NCI-H2107 treated with DMSO at 0.1 percent for 48 hours (cell line): Measurements from ENCODE around the gene ROR2.

Source experiments
- DNase-seq: peaks from one replicate; lab custom pipeline; 2025; ENCODE audit not compliant: unreplicated experiment; lab: John Stamatoyannopoulos, UW

The ROR2 gene

DNA sequence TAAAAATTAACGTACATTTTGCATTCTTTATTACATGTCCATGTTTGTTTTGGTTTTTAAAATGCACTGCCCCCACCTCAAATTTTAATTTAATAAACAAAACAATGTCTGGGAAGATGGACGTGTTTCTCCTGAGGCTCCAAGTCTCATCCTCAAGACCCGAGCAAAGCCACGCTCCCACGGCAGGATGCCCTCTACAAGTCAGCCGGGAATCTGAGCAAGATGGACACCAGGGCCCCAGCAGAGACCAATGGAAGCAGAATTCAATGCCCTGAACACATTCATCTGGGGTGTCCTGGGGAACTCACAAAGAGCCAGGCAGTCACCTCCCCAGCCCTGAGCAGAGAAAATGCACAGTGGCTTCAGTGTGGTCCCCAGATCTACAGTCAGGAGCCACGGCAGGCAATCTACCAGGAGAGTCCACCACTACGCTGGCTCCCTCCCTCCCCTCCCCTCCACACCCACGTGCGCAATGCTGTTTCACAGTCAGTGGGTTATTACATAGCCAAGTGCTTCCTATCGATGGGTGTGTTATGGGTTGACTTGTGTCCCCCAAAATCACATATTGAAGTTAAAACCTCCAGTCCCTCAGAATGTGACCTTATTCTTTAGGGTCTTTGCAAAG, 129.8 kb downstream of the ROR2 start:
- DNase-seq: no peak

DNA sequence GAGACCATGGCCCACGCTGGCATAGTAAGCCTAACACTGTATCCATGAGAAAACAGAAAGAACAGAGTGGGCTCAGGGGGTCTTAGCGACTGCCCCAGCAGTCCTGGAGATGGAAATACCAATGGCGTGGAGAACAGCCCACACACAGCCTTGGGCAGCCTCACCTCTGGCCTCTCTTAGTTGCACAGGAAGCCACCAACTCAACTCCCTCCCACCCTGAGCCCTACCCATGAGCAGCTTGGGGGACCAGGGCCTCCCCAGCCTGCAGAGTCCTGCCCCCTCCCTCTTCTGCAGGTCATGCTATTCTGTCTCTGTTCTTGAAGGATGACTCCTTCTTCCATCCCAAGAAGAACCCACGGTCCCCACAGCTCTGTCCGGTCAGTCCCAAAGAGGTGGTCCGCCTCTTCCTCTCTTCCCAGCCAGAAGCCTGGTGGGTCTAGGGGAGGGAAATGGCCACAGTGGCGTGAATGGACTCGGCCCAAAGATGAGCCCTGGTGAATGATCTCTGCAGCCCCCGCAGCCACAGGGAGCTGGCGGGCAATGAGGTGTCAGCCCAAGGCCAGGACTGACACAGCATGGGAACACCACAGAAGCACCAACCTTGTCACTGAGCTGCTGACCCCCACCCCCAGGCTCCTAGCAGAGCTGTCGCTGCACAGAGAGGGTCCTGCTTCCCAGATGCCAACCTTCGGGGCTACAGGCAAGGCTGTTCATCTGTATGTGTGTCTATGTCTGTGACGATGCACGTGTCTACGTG, 131.2 kb downstream of the ROR2 start:
- DNase-seq: no peak

DNA sequence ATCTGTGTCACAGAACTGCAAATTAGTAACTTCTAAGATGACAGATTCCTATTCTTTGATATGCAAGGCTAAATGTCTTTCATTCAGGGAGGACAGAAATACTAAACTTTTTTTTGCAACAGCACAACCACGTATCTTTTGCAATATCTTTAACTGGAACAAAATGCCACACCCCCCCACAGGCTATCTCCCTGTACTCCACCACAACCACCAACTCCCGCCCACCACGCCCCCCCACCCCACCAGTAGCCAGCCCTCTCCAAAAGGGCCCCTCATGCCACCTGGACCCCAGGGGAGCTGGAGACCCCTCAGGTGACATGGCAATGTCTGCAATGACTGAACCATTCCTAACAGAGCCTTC, 131.8 kb downstream of the ROR2 start:
- no peak for DNase-seq

DNA sequence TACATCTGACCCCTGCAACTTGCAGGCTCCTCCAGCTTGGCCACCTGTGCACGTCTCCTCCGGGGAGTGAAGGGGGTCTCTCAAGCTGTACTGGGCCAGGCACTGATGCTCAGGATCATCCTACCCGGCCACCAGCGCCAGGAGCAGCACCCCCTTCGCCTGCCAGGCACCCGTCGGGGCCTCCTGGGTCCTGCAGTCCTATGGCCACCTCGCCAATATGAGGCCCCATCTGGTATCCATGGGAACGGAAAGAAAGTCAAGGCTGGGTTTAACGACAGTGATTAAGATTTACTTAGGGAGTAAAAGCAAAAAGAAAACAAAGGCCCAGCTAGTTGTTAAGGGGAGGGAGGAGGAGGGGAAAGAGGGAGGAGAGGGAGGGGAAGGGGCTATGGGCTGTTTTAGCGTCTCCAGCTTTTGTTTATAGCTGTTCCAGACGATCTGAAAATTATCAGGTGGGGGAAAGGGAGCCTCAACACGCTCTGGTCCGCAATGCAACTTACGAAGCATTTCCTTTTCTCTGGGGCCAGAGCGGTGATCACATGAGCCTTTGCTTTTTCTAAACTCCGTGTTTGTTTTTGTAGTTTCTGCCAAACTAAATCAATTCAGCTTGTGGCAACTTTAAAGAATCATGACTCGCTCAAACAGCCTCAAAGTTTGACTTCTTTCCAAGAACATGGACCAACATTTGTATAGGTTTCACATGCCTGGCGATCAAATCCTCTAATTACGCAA, 132.4 kb downstream of the ROR2 start:
- no peak for DNase-seq

DNA sequence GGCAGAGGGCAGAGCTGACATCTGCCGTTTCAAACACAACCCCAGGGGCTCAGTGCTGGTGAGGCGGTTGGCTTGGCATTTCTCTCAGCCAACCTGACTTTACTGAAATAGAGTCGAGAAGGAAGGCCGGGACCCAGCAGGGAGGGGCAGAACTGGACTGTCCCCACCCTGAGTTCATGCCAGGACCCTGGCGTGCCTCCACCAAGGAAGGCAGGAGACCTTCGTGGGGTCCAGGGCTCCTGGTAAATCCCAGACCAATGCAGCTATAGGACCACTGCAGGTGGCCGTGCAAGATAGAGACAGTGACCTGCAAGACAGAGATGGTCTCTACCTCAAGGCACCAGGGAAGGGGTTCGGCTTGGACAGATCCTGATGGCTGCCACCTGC, 132.9 kb downstream of the ROR2 start:
- no peak for DNase-seq

DNA sequence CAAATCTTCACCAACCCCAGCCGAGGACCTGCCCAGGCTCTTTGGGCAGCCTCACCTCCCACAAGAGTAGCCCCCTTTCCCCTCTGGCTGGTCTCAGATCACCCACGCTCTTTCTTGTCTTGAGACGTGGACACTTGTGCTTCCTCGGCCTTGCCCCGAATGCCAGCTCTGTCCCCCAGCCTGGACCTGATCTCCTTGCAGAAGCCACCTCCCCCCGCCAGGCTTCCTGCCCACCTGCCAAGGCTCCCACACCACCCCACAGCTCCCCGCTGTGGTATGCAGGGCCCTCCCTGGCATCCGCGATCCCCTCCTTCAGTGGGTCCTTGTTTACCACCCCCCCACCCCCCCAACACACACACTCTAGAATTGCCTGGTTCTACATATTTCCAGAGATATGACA, 133.7 kb downstream of the ROR2 start:
- no peak for DNase-seq

DNA sequence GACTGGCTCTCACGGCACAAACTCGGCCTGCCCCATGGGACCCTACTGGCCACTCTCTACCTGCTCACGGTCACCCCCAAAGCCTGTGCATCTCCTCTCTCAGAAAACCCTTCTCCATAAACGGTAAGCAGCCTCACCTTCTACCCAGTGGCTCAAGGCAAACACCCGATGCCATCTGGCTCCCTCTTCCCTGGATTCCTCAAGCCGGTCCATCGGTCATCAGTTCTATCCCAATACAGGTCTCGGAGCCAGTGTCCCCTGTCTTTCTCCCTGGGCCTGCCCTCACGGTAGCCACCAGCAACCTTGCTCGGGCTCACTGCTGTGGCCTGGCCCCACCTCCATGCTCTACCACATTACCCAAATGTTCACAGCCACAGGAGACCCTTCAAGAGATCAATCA, 134.1 kb downstream of the ROR2 start:
- DNase-seq: no peak

DNA sequence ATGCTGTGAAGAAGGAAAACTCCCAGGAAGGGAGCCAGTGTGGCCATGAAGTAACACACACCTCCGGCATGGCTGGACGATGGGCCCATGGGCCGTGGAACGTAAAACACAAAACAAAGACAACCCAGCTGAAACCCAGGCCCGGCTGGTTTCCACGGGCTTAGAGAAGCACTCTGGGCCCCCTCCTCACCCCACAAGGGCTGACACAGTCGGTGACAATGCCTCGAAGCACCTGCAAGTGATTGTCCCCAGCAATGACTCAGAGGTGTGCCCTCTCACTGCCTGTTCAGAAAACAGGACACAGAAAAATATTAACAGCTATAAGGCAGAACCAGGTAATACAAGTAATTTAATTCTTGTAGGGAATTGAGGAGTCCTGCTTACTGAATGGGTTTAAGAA, 135.3 kb downstream of the ROR2 start:
- DNase-seq: no peak

DNA sequence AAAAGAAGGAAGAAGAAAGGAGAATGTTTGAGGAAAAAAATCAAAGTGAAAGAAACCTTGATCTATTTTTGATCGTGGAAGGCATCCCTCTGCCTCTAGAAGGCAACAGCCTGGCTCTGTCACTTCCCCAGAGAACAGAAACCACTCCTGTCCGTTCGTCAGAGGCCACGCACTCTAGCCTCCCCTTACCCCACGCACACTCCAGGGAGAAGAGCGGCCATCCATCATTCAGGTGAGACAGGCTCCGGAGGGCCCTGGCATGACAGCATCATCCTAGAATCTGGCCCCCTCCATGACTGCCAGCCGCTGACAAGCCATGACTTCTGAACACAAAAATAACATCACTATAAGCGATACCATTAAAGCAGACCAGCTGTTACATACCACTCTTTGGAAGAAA, 135.8 kb downstream of the ROR2 start:
- no peak for DNase-seq

DNA sequence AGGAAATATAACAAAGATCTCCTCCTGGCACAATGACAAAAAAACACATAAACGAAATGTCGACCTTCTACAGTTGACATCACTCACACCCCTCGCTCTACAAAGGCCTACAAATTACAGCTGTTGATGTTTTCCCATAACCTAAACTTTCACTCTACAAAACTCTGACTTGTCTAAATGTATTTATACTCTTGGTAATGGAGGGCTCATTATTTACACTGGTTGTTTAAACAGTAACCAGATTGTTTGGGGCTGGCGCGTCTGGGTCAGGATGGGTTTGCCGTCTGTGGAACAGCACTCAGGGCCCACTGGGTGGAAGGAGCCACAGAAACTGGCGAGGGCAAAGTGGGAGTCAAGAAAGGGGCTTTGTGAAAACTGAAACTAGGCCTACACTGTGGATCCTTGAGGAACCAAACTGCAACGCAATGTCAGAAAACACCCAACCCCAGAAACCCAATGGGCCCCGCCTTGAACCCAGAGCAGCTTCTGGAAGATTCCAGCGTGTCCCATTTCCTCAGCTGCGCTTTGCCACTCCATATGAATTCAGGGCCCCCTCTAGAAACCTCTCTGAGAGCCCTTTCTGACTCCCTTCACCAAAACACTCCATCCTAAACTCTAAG, 136.7 kb downstream of the ROR2 start:
- no peak for DNase-seq

DNA sequence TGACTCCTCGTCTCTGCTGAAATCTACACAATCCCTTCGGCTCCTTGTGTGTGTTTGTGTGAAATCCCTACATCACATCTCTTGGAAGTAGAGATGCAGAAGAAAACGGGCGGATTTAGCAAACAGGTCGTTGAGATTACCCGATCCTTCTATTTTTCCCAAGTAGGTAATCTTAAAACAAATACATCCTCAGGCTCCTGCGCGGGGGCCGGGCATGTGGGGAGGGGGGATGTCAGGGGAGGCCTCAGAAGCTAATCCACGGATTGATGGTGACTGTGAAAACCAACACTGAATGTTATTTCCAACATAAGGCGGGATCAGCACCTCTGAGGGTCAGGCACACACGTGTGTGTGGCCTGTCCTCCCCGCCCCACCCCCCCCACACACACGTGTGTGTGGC, 137.8 kb downstream of the ROR2 start:
- DNase-seq: no peak

DNA sequence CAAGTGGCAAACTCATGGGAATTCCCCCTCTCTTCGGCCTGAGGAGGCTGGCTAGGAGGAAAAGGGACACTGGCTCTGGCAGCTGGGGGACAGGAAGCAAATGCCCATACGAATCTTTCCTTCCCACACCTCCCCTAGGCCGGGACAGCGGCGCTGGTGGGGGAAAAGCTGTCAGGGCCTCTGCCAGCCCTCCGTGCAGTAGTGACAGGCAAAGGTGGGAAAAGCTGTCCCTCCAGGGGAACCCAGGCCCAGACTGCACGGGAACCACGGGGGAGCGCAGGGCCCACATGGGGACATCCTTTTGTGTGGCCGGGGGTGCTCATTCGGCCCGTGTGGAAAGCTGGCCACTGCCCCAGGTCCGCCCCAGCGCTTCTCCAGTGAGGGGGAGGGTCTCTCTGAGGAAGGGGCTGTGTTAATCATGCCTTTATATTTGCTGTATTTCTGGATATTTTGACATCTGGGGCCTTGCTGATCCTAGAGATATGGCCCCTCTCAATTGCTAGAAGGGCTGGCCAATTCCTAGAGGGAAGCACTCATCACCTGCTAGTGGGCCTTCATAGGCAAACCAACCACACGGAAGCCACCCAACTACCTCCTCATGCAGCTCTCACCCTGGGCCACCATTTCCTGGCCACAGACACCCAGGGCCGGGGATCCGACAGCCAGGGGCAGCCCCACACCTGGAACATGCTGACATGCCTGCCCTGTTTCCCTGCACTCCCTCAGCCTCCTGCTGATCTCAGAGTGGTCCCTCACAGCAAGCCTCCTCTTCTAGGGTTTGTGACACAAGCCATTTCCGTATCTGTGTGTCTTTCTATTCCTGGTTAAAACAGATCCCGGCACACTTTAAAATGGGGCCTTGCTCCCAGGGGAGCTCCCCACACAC, 138.8 kb downstream of the ROR2 start:
- DNase-seq: no peak

DNA sequence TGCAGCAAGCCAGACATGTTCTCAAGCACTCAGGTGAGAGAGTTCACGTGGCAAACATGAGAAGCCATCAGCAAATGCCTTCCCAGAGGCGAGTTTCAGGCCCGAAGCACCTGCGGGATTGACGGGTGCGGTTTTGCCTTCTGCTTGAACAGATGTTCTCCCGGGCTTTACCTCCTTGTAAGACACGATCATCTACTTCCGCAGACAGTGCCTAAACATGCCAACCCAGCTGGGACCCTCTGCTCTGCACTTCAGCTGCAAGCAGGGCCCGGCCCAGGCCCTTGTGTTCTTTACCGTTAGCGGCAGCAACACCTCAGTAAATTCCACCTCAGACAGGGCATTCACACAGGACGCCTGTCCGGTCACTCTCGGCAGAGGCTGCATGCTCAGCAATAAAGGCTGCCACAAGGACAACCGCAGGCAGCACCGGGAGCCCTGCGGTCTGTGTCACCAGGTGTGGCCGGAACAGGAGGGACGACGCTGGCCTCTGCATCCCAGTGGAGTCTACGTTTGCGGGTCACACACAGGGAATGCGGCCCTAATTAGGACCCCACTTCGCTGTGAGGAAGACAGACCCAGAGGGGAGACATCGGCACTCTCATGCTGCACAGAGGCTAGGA, 139.6 kb downstream of the ROR2 start:
- DNase-seq: no peak

DNA sequence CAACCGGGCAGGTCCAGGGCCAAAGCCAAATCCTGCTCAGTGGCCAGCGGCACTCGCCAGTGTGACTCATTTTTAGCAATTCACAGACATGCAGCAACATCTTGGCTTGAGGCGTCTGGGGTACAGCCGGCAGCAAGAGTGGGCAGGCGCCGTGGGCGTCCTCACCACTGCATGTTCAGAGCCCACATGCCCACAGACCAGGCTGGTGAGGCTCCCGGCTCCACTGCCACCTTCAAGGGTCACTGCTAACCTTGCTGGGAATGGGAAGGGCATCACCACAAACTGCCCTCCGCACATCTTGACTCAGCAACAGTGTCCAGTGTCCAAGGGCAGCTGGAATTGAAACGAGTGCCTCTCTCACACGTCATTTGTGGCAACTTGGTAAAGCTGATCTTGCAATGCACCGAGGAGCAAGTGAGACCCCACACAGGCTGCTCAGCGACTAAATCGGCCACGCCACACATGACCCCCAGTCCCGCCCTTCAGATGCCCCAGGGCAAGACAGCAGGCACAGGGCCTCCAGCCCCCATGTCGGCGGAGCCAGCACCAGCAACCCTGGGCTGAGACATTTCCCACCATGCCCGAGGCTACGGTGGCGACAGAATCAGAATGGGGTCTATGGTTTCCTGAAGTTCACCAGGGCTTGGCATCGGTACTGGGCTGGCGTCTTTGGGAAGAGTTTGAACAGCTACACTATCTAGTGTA, 140.3 kb downstream of the ROR2 start:
- no peak for DNase-seq

DNA sequence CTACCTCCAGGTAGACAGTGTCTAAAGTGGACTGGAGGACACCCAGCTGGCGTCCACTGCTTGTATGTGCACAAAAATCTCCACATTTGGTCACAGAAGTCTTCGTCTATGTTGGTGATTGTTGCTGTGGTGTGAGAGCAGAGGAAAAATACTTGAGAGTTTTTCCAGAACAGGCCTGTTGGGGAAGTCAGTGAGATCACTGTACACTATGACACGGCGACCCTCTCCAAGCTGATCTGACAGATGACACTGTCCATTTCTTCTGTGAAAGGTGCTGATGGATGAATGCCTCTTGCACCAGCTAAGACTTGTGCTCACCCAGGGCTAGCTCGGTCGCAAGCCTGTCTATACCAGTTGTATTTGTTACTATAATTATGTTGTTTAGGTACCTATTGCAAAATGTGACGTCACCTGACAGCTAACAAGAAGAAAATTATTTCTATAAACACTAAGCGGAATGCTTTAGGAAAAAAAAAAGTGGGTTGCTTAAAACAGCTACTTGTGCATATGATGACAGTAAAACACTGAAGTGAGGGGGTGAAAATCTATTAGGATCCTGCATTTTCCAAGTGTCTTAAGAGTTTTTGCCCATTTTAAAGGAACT, 142.3 kb downstream of the ROR2 start:
- DNase-seq: no peak

DNA sequence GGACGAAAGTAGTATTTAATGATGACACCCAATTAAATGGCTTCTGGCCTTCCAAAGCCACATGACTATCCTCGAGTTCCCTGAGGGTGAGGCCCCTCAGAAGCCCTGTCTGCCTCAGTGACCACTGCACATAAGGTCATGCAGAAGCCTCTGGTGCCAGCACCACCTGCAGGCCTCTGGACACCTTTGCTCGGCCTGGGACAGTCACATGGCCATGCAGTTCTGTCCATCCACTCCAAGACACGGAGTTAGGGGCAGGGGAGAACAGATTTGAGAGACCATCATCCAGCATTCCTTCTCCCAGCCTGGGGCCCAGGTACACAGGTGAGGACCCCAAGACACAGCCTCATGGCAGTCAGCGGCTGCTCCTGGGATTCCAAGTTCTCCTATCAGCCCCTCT, 145.0 kb downstream of the ROR2 start:
- DNase-seq: no peak

DNA sequence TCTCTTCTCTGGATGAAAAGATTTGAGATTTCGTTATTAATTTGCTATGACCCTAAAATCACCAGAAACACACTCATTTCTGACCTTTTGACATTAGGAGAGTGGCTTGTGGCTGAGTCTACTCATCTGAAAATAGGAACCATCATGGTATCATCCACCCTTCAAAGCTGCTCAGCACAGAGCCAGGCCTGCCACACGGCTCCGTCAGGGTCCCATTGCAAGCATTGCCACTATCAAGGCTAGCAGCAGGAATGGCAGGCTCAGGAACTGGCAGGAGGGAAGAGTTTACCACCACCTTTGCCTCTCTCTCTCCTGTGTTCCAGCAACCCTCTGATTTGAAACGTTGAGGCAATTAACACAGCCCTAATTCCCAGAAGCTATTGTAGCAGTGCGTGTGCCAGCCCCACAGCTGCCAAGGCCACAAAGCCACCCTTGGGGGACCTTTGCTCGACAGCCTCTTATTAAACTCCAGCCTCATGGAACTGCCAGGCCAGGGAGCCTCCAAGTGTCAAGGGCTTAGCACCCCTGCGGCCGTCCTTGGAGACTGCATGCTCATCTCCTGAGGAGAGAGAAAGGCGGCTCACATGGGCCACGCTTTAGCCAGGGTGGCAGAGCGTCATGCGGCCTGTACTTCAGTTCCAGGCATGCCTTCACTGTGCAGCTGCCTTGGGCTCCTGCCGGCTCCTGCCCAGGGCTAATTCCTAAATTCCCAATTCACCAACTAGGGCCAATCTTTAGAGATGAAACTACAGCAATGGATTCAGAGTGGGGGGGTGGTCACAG, 145.9 kb downstream of the ROR2 start:
- DNase-seq: no peak

DNA sequence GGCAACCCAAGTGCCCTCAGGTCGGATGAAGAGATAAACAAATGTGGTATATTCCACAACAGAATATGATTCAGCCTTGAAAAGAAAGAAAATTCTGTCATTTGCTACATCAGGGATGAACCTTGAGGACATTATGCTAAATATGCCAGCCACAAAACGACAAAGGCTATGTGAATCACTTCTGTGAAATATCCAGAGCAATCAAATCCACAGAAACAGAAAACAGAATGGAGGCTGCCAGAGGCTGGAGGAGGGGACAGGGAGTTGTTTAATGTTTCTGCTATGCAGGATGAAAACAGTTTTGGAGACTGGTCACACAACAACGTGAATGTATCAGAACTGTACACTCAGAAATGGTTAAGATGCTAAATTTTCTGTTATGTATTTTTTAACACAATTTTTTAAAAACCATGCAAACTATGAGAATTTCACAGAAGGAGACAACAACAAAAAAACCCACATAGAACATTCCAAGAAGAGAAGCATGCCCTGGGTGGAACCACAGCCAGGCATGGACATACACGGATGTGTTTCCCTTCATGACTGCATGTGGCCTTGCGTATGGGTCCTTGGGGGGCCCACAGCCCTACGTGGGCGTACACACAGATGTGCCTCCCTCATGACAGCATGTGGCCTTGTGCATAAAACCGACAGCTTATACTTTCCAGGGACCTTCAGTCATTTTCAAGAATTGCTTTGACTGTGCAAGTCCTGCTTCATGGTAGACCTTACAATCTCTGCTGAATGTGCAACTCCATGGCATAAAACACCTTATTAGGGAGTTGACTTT, 146.7 kb downstream of the ROR2 start:
- no peak for DNase-seq
